Ishikawa (cell line): ENCODE results near the gene LYRM7.

Experiments
- CEBPB ChIP-seq: IDR thresholded peaks from 2 replicates; pipeline ENCODE4 v1.6.1; 2012
- CREB1 ChIP-seq: IDR thresholded peaks from 2 replicates; pipeline ENCODE4 v1.6.1; 2012; ENCODE audit warnings: low read depth
- EP300 ChIP-seq: IDR thresholded peaks from 2 replicates; pipeline ENCODE4 v1.6.1; 2012; ENCODE audit warnings: borderline replicate concordance
- FOXM1 ChIP-seq: IDR thresholded peaks from 2 replicates; pipeline ENCODE4 v1.6.1; 2012; ENCODE audit warnings: low read depth, borderline replicate concordance
- MAX ChIP-seq: IDR thresholded peaks from 2 replicates; pipeline ENCODE4 v1.6.1; 2012
- NFIC ChIP-seq: IDR thresholded peaks from 2 replicates; pipeline ENCODE4 v1.6.1; 2012
- RAD21 ChIP-seq: IDR thresholded peaks from 2 replicates; pipeline ENCODE4 v1.6.1; 2012; ENCODE audit warnings: low read depth
- REST ChIP-seq: IDR thresholded peaks from 2 replicates; pipeline ENCODE4 v1.6.1; 2012; ENCODE audit warnings: low read depth, mild to moderate bottlenecking
- TAF1 ChIP-seq: IDR thresholded peaks from 2 replicates; pipeline ENCODE4 v1.6.1; 2012; ENCODE audit warnings: low read depth, mild to moderate bottlenecking
- TCF12 ChIP-seq: IDR thresholded peaks from 2 replicates; pipeline ENCODE4 v1.6.1; 2012; ENCODE audit warnings: low read depth
- TEAD4 ChIP-seq: IDR thresholded peaks from 2 replicates; pipeline ENCODE4 v1.6.1; 2012
- USF1 ChIP-seq: IDR thresholded peaks from 2 replicates; pipeline ENCODE4 v1.6.1; 2012
- YY1 ChIP-seq: IDR thresholded peaks from 2 replicates; pipeline ENCODE4 v1.6.1; 2012; ENCODE audit warnings: low read depth

GRCh38 chr5:131220566-131220965 lies 49.8 kb downstream of the LYRM7 start:
- no peak for TF ChIP-seq EP300
- no peak for TF ChIP-seq REST
- no peak for TF ChIP-seq RAD21
- no peak for TF ChIP-seq TCF12
- TF ChIP-seq YY1 = no peak
- no peak for TF ChIP-seq TEAD4
- TF ChIP-seq FOXM1 = no peak
- no peak for TF ChIP-seq NFIC
- TF ChIP-seq MAX = no peak
- no peak for TF ChIP-seq TAF1
- TF ChIP-seq USF1 = no peak
- TF ChIP-seq CREB1 = no peak
- TF ChIP-seq CEBPB = no peak
